ENCODE data around the gene LRP8. TPM values are rescaled to one million over a fixed set of nuclear protein-coding genes. Genes with fewer than 3 reads are reported as not detected.

Gene LRP8
- polyA plus RNA-seq, 1 of the 3 experiments (the other 2 are of a cell fraction), result 19.9 TPM

DNA sequence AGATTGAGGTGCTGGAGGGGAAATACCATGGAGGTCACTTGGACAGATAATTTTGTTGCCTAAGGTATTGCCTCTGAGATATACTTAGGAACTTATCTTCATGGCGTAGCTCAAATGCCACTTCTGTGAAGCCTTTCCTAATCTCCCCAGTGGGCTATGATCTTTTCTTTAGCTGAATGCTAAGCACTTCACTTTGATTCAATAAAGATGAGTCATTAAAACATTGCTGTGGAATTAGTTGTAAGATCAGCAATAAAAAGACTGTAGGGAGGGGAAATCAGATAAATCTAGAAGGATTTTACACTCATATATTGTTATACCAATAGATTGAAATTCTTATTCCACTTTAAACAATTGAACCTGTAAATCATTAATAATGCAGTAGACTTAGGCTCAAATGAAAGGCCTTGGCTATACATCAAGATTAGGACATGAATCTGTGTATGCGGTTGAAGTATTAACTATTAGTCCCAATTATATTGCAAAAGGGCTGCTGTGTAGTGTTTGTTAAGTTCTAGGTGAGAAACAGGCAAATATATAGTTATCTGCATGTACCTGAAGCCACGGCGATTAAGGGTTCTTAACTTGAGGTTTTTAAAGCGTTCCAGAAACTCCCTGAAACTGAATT is 70.3 kb downstream of the LRP8 start:
- Histone ChIP-seq H3K4me1 (ENCODE audit: control insufficient read depth in 1 of 2, insufficient read depth in 2 of 2, low read depth in 1 of 2, low read length in 1 of 2) (peaks cover 0 to 11% of the 10 kb centered on the region in 2 experiments; a peak in 1 of 4 replicates), H3K9me3 (no peaks in the 10 kb centered on the region), H3K36me3 (replicated peaks in 1 of 2; ENCODE audit: control insufficient read depth in 1 of 2, insufficient read depth in 2 of 2, low read length in 1 of 2) (peaks cover 17 to 49% of the 10 kb centered on the region in 2 experiments), H4K20me1 (ENCODE audit: insufficient read depth) (no peaks in the 10 kb centered on the region), H3K9ac (no peak overlapping the region), H3K4me2 (no peak overlapping the region), H3K27ac (ENCODE audit: low read depth in 2 of 2, low read length in 1 of 2) (no peak overlapping the region), H3F3A (replicated peaks; ENCODE audit: insufficient read depth) (peaks cover 8% of the 10 kb centered on the region), H3K4me3 (ENCODE audit: low read depth in 2 of 2, low read length in 1 of 2) (no peak overlapping the region), H2AFZ (ENCODE audit: low read depth) (no peak overlapping the region), H3K9me2 (no peaks in the 10 kb centered on the region), H3K79me2 (ENCODE audit: insufficient read depth) (no peaks in the 10 kb centered on the region), H3K27me3 (ENCODE audit: insufficient read depth) (no peaks in the 10 kb centered on the region)
- POLR2A ChIA-PET, result no interaction called here
- 98% methylated on average over 5 of the region's 5 CpGs for WGBS (ENCODE audit: low lambda C conversion rate)
- CTCF ChIA-PET, result interaction anchor here (0.6 to 6.0 kb wide), 4 partner anchors 21 to 361 kb away, joined by 3 to 25 read pairs (median 9); no protein-coding TSS in a partner anchor
- TF ChIP-seq GABPA (IDR thresholded peaks at IDR 0.05; ENCODE audit: low read depth) (no peak), TCF12 (IDR thresholded peaks at IDR 0.05) (no peak), MXI1 (IDR thresholded peaks at IDR 0.05; ENCODE audit: low read depth, low read length) (no peak), CHD2 (IDR thresholded peaks at IDR 0.05; ENCODE audit: low read length, partially characterized antibody) (no peak), YY1 (IDR thresholded peaks at IDR 0.05; ENCODE audit: low read depth) (no peak), TAF1 (IDR thresholded peaks at IDR 0.05; ENCODE audit: borderline replicate concordance, low read depth, low read length) (no peak), POLR2AphosphoS5 (IDR thresholded peaks at IDR 0.05; ENCODE audit: low read depth, low read length) (no peak), NRF1 (IDR thresholded peaks at IDR 0.05; ENCODE audit: low read depth, low read length) (no peak), JUND (IDR thresholded peaks at IDR 0.05) (no peak), FOXM1 (IDR thresholded peaks at IDR 0.05; ENCODE audit: low read depth) (no peak), GATA2 (CRISPR knock-in tag; IDR thresholded peaks at IDR 0.05) (no peak), TEAD4 (IDR thresholded peaks at IDR 0.05; ENCODE audit: borderline replicate concordance, insufficient read depth) (no peak)
- TF ChIP-seq, protein P1, sequence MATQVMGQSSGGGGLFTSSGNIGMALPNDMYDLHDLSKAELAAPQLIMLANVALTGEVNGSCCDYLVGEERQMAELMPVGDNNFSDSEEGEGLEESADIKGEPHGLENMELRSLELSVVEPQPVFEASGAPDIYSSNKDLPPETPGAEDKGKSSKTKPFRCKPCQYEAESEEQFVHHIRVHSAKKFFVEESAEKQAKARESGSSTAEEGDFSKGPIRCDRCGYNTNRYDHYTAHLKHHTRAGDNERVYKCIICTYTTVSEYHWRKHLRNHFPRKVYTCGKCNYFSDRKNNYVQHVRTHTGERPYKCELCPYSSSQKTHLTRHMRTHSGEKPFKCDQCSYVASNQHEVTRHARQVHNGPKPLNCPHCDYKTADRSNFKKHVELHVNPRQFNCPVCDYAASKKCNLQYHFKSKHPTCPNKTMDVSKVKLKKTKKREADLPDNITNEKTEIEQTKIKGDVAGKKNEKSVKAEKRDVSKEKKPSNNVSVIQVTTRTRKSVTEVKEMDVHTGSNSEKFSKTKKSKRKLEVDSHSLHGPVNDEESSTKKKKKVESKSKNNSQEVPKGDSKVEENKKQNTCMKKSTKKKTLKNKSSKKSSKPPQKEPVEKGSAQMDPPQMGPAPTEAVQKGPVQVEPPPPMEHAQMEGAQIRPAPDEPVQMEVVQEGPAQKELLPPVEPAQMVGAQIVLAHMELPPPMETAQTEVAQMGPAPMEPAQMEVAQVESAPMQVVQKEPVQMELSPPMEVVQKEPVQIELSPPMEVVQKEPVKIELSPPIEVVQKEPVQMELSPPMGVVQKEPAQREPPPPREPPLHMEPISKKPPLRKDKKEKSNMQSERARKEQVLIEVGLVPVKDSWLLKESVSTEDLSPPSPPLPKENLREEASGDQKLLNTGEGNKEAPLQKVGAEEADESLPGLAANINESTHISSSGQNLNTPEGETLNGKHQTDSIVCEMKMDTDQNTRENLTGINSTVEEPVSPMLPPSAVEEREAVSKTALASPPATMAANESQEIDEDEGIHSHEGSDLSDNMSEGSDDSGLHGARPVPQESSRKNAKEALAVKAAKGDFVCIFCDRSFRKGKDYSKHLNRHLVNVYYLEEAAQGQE (IDR thresholded peaks at IDR 0.05; ENCODE audit: low read depth, low read length), result no peak
- TF ChIP-seq, protein P2, sequence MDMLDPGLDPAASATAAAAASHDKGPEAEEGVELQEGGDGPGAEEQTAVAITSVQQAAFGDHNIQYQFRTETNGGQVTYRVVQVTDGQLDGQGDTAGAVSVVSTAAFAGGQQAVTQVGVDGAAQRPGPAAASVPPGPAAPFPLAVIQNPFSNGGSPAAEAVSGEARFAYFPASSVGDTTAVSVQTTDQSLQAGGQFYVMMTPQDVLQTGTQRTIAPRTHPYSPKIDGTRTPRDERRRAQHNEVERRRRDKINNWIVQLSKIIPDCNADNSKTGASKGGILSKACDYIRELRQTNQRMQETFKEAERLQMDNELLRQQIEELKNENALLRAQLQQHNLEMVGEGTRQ (IDR thresholded peaks at IDR 0.05; ENCODE audit: borderline replicate concordance, low read depth, low read length), result no peak
- TF ChIP-seq, protein P3, sequence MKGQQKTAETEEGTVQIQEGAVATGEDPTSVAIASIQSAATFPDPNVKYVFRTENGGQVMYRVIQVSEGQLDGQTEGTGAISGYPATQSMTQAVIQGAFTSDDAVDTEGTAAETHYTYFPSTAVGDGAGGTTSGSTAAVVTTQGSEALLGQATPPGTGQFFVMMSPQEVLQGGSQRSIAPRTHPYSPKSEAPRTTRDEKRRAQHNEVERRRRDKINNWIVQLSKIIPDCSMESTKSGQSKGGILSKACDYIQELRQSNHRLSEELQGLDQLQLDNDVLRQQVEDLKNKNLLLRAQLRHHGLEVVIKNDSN (IDR thresholded peaks at IDR 0.05; ENCODE audit: borderline replicate concordance, low read depth), result no peak
- TF ChIP-seq, protein P4, sequence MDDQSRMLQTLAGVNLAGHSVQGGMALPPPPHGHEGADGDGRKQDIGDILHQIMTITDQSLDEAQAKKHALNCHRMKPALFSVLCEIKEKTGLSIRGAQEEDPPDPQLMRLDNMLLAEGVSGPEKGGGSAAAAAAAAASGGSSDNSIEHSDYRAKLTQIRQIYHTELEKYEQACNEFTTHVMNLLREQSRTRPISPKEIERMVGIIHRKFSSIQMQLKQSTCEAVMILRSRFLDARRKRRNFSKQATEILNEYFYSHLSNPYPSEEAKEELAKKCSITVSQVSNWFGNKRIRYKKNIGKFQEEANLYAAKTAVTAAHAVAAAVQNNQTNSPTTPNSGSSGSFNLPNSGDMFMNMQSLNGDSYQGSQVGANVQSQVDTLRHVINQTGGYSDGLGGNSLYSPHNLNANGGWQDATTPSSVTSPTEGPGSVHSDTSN (IDR thresholded peaks at IDR 0.05), result no peak
- TF ChIP-seq, protein P5, sequence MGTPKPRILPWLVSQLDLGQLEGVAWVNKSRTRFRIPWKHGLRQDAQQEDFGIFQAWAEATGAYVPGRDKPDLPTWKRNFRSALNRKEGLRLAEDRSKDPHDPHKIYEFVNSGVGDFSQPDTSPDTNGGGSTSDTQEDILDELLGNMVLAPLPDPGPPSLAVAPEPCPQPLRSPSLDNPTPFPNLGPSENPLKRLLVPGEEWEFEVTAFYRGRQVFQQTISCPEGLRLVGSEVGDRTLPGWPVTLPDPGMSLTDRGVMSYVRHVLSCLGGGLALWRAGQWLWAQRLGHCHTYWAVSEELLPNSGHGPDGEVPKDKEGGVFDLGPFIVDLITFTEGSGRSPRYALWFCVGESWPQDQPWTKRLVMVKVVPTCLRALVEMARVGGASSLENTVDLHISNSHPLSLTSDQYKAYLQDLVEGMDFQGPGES (IDR thresholded peaks at IDR 0.05; ENCODE audit: low read depth, low read length), result no peak
- no peak for DNase-seq

All from SK-N-SH (cell line).